Measurements from ENCODE around the gene DENND4A. TPM values are rescaled to one million over a fixed set of nuclear protein-coding genes. Genes with fewer than 3 reads are reported as not detected.
"Not testable (repeated sequence)": the region's sequence is repeated elsewhere in the genome, so short reads cannot be mapped to it uniquely, and the experiment has no call there.

Gene DENND4A
- total RNA-seq, 1 donor: 37.6 TPM

DNA sequence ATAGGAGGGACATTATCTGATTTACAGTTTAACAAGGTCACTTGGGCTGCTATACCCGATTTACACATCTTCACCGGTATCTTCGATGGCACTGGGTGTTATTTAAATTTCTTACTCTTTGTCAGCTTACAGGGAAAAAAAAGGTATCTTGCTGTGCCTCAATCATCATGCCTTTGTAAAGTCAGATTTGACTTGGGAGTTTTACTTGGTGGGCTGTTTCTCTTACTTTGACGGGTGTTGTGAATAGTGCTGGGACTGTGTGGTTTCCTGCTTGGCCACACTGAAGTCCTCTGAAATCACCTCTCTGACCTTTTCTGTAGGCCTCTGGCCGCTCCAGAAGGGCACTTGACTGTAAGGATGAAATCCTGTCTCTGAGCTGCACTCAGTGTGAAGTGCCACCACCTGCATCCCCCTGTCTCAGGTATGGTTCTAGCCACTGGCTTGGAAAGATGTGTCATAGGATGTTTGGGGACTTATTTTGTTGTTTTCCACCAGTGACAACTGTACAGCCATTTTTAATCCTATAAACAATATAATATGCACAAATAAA, 173.5 kb downstream of the DENND4A start:
- H3K4me3 ChIP-seq (ENCODE audit: low read depth, low read length): no peak overlapping the region
- DNase-seq (ENCODE audit: low read depth): no peak
- TF ChIP-seq CTCF (IDR thresholded peaks at IDR 0.05; ENCODE audit: insufficient read depth, low read depth, low read length): no peak

DNA sequence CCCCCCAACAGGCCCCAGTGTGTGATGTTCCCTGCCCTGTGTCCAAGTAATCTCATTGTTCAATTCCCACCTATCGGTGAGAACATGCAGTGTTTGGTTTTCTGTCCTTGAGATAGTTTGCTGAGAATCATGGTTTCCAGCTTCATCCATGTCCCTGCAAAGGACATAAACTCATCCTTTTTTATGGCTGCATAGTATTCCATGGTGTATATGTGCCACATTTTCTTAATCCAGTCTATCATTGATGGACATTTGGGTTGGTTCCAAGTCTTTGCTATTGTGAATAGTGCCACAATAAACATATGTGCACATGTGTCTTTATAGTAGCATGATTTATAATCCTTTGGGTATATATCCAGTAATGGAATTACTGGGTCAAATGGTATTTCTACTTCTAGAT, 176.2 kb downstream of the DENND4A start:
- H3K4me3 ChIP-seq (ENCODE audit: low read depth, low read length); DNase-seq (ENCODE audit: low read depth): not testable (repeated sequence)

DNA sequence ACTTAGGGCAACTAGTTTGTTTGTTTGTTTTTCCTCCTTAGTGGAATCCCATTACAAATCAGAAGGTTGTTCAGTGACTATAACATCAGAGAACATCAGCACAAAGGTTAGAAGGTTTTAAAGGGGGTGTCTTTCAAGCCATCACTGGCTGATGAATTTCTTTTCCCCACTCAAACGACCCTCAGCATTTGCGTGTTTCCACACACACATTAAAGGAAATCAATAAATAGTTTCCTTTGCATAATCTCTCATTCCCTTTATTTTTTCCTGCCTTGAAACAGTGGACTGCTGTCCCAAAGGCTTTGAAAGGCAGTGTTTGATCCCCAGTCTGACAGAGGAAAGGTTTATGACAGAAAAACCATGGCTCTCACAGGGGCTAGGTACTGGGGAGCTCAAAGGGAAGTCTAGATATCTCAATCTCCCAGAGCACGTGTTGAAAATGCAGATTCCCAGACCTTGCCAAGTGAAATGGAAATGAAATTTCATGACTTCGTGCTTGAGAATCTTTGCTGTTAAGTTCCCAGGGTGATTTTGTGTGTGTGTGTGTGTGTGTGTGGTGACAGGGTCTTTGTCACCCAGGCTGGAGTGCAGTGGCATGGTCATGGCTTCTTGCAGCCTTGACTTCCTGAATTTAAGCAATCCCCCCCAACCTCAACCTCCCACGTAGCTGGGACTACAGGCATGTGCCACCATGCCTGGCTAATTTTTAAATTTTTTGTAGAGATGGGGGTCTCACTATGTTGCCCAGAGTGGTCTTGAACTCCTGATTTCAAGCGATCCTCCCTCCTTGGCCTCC, 178.9 kb downstream of the DENND4A start:
- H3K4me3 ChIP-seq (ENCODE audit: low read depth, low read length): no peak overlapping the region
- TF ChIP-seq CTCF (IDR thresholded peaks at IDR 0.05; ENCODE audit: insufficient read depth, low read depth, low read length): no peak
- no peak for DNase-seq (ENCODE audit: low read depth)

- TF ChIP-seq CTCF (IDR thresholded peaks at IDR 0.05; ENCODE audit: insufficient read depth, low read depth, low read length): no peak
Measured at GRCh38 chr15:65612616-65612946, 179.5 kb downstream of the DENND4A start.

DNA sequence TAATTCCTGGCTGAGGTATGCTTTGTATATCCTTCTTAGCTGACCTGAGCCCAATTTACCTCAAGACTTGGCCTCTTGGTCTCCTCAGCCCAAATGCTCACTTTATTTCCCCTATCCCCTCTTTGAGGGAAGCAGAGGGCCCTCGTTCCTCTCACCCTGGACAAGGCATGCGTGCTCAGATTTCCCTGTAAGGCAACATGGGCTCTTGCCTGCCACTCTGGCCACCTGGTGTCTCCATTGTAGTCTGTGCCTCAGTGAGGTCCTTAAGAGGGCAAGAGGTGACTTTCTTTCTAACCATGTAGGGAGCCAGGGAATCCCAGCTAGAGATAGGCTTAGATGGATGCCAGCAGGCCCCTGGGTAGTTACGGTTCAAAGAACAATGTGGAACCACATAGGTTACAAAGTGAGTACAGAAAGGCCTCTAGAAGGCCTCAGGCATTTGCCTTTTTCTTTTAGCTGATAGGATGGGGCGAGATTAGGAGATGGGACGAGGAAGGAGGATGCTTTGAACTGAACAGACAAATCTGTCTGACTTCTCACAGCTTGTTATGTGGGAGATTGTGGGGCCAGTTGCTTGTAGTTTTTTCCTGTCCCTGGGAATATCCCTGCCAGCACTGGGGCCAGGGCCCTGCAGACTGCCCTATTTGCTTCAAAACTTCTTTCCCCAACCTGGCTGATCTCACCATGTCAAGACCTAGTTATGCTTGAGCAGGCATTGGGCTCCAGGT, 180.0 kb downstream of the DENND4A start:
- peak overlapping the region; percentile 81 for H3K4me3 ChIP-seq (ENCODE audit: low read depth, low read length)
- DNase-seq (ENCODE audit: low read depth): no peak
- no peak for TF ChIP-seq CTCF (IDR thresholded peaks at IDR 0.05; ENCODE audit: insufficient read depth, low read depth, low read length)

More at GRCh38 chr15:65612616-65612946, 179.5 kb downstream of the DENND4A start:
- DNase-seq (ENCODE audit: low read depth): no peak
- H3K4me3 ChIP-seq (ENCODE audit: low read depth, low read length): no peak overlapping the region

GRCh38 chr15:65610871-65611718, 181.0 kb downstream of the DENND4A start, which contains the start of gene INTS14:
Gene INTS14, minus strand, starts transcription at chr15:65611131. Its CDS starts 3,751 bp downstream, at chr15:65607380.
- peak; percentile 44 for TF ChIP-seq CTCF (IDR thresholded peaks at IDR 0.05; ENCODE audit: insufficient read depth, low read depth, low read length)
- peak; percentile 97 for DNase-seq (ENCODE audit: low read depth)
- peak within 1 kb of the TSS; percentile 81 for H3K4me3 ChIP-seq (ENCODE audit: low read depth, low read length)

Small RNA genes lying within 50 kb of the gene (small RNA-seq; reads per million reads assigned to genes)
- not detected for gene MIR4511
- not detected for gene SNORD13E

Other genes starting within 250 kb of the DENND4A start
- gene INTS14, start 181.2 kb downstream of the DENND4A start, total RNA-seq: 41.0 and 41.2 TPM in 2 replicates
- gene SLC24A1, start 170.4 kb downstream of the DENND4A start, total RNA-seq: 5.2 and 9.3 TPM in 2 replicates
- 50.3 and 51.0 TPM in 2 replicates for gene RAB11A, start 77.2 kb upstream of the DENND4A start, total RNA-seq